ENCODE results near the gene HOXA4. TPM values are rescaled to one million over a fixed set of nuclear protein-coding genes. Genes with fewer than 3 reads are reported as not detected.

The HOXA4 gene
- polyA plus RNA-seq, 1 experiment = 1.3 TPM

DNA sequence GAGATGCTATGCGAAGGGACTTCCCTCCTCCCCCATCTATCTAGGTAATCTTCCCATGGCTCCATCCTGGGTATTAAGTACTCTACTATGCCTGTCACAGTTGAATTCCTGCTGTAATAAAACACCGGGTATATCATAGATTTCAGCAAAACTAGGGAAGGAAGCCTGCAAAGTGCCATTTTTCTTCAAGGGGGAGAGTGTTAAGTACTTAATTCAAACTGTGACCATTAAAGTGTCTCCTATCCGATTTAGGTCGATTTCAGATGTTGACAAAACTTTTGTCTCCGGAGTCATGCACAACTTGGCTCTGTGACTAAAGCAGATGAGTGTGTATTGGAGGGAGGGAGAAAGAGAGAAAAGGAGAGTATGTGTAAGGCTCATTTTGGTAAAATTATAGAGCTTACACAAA lies 4.6 kb downstream of the HOXA4 start:
- Histone ChIP-seq H3K36me3 (ENCODE audit: control insufficient read depth, insufficient read depth, low read length) (no peaks in the 10 kb centered on the region), H3K27me3 (ENCODE audit: control insufficient read depth, insufficient read depth, low read length) (no peaks in the 10 kb centered on the region), H3K4me3 (ENCODE audit: low read depth, low read length) (no peak overlapping the region)
- TF ChIP-seq, protein P1, sequence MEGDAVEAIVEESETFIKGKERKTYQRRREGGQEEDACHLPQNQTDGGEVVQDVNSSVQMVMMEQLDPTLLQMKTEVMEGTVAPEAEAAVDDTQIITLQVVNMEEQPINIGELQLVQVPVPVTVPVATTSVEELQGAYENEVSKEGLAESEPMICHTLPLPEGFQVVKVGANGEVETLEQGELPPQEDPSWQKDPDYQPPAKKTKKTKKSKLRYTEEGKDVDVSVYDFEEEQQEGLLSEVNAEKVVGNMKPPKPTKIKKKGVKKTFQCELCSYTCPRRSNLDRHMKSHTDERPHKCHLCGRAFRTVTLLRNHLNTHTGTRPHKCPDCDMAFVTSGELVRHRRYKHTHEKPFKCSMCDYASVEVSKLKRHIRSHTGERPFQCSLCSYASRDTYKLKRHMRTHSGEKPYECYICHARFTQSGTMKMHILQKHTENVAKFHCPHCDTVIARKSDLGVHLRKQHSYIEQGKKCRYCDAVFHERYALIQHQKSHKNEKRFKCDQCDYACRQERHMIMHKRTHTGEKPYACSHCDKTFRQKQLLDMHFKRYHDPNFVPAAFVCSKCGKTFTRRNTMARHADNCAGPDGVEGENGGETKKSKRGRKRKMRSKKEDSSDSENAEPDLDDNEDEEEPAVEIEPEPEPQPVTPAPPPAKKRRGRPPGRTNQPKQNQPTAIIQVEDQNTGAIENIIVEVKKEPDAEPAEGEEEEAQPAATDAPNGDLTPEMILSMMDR (IDR thresholded peaks at IDR 0.05; ENCODE audit: insufficient read depth, low read depth, low read length) = no peak
- no peak for DNase-seq (ENCODE audit: low read depth)
- ChIA-PET CTCF (interaction anchor here (1.4 kb wide), 1 partner anchor 11 kb away, joined by 5 read pairs; no protein-coding TSS in a partner anchor), POLR2A (no interaction called here)

DNA sequence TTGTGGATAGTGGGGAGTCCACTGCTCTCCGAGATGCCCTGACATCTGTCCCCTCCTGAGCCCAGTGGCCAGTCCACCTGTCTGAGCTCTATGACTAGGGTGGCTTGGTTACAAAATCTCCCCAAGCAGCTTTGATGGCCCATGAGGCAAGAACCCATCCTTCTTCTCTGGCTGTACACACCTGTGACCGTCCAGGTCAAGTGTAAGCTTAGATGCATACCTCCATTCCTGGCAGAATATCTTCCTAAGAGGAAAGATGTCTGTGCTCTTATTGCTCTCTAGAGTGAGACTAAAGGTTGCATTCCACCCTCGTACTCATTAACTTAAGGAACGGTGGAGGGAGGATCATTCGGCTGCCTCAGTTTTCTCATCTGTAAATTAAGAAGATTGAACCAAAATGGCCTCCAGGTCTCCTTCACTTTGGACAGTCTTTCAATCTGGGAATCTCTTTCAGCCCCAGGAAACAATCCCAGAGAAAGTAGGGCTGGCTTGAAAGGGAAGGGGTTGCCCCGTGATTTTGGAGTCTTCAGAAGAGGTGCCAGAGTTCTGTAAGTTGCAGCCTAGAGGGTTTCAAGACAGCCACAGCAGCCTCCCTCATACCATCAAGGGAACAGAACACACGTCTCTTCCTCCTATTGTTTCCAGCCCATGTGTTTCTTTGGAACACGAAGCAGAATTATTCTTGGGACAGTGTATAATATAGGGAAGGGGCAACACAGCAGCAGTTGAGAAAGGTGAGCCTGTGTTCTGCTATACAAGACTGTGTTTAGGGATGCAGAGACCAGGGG lies 5.5 kb downstream of the HOXA4 start:
- no peak overlapping the region for H3K4me3 ChIP-seq (ENCODE audit: low read depth, low read length)
- ChIA-PET CTCF (no interaction called here), POLR2A (no interaction called here)
- TF ChIP-seq, protein P1 (IDR thresholded peaks at IDR 0.05; ENCODE audit: insufficient read depth, low read depth, low read length) = no peak
- no peaks in the 10 kb centered on the region for H3K36me3 ChIP-seq (ENCODE audit: control insufficient read depth, insufficient read depth, low read length)
- H3K27me3 ChIP-seq (ENCODE audit: control insufficient read depth, insufficient read depth, low read length) = no peaks in the 10 kb centered on the region
- no peak for DNase-seq (ENCODE audit: low read depth)

DNA sequence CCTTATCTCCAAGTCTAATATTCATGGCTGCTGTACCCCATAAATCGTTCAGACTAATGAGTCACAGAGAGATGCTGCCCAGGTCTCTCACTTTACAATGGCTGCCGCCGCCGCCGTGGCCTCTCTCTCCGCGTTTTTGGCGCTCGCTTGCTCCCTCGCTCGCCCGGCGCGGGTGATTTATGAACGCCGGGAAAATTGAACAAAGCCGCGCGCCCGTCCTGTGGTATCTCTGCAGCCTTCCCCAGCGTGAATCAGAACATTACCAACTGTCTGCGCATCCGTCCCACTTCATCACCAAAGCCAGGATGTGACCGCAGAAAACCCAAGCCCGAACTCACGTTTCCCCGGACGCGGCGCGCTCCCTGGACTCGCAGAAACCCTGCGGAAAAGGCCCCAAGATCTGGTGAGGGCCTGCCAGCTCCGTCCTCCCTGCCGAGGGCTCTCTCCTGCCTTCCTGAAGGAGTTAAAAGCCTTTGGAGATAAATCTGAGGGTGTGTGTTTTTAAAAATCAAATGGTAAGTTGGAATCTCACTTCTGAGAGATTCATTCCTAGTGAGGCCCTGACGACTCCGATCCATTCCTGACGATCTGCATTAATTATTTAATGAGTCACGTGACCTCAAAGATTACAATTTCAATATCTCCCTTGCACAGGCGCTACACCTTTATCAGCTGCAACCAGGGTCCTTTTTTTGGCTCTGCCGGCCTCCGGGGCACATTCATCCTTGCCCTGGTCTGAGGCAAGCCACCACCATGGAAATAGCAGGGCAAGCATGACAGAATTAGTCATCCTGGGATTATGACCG lies 6.3 kb downstream of the HOXA4 start:
- CTCF ChIA-PET = interaction anchor here (1.3 kb wide), 1 partner anchor 8 kb away, joined by 3 read pairs; no protein-coding TSS in a partner anchor
- H3K4me3 ChIP-seq (ENCODE audit: low read depth, low read length) = no peak overlapping the region
- no peaks in the 10 kb centered on the region for H3K36me3 ChIP-seq (ENCODE audit: control insufficient read depth, insufficient read depth, low read length)
- no peak for DNase-seq (ENCODE audit: low read depth)
- POLR2A ChIA-PET = no interaction called here
- H3K27me3 ChIP-seq (ENCODE audit: control insufficient read depth, insufficient read depth, low read length) = no peaks in the 10 kb centered on the region
- TF ChIP-seq, protein P1 (IDR thresholded peaks at IDR 0.05; ENCODE audit: insufficient read depth, low read depth, low read length) = no peak

DNA sequence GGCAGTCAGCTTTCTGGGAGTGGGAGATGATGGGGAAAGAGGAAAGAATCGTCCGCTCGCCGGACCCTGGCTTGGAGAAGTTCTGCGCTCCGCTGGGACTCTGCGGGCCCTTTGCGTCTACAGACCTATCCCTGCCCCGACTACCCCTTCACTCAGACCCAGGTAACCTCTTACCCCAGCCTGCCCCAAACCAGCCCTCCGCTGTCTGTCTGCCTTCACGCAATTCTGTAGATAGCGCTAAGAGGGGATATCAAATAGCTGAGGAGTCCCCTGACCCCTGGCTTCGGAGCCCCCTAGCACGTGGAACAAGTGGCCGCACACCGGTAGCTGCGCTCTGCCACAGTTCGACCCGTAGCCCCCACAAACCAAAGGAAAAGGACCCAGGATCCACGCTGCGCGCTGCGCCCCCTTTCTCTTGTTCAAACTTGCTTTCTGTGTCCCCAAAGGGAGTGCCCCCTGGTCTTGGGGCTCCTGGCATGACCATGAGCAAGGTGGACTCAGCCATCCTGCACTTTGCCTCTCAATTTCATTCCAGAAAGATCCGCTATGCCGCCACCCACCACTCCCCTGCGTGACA lies 7.0 kb downstream of the HOXA4 start:
- Histone ChIP-seq H3K36me3 (ENCODE audit: control insufficient read depth, insufficient read depth, low read length) (no peaks in the 10 kb centered on the region), H3K27me3 (ENCODE audit: control insufficient read depth, insufficient read depth, low read length) (no peaks in the 10 kb centered on the region), H3K4me3 (ENCODE audit: low read depth, low read length) (no peak overlapping the region)
- ChIA-PET POLR2A (no interaction called here), CTCF (interaction anchor here (1.3 kb wide), 1 partner anchor 8 kb away, joined by 3 read pairs; no protein-coding TSS in a partner anchor)
- no peak for DNase-seq (ENCODE audit: low read depth)
- TF ChIP-seq, protein P1 (IDR thresholded peaks at IDR 0.05; ENCODE audit: insufficient read depth, low read depth, low read length) = no peak

DNA sequence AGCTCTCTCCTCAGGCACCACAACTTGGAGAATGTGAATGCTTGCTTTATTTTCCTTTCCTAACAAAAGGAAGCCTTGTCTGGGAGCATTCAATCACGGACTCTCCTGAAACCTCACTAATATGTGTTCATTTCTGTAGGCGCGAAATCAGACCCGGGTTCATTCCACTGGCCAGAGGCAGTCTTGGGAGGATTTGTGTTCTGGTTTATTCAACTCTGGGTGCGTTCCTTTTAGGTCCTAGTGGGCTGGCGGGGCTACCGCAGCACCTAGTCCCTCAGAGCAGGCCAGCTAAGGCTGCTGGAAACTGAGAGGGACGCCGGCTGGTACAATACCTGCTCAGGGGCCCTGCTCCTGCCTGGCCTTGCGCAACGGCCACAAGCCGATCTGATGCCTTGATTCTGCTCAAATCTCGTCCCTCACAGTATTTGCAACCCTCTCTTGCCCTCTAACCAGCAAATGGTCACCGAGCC lies 7.5 kb downstream of the HOXA4 start:
- Histone ChIP-seq H3K27me3 (ENCODE audit: control insufficient read depth, insufficient read depth, low read length) (no peaks in the 10 kb centered on the region; the same call in 1 of the 2 replicates), H3K36me3 (ENCODE audit: control insufficient read depth, insufficient read depth, low read length) (no peaks in the 10 kb centered on the region), H3K4me3 (ENCODE audit: low read depth, low read length) (no peak overlapping the region)
- ChIA-PET CTCF (interaction anchor here (1.3 kb wide), 1 partner anchor 9 kb away, joined by 3 read pairs; no protein-coding TSS in a partner anchor), POLR2A (no interaction called here)
- TF ChIP-seq, protein P1 (IDR thresholded peaks at IDR 0.05; ENCODE audit: insufficient read depth, low read depth, low read length) = no peak
- no peak for DNase-seq (ENCODE audit: low read depth)

Measured in BJ (cell line).